ENCODE measurements around the gene ATOSB. TPM values are rescaled to one million over a fixed set of nuclear protein-coding genes. Genes with fewer than 3 reads are reported as not detected.

Gene ATOSB
- total and polyA plus RNA-seq, 9 of the 15 experiments (the other 6 are each of a cell fraction or from before 2014, with no cell fraction given), result 0.45 to 8.0 (median 4.2) TPM

DNA sequence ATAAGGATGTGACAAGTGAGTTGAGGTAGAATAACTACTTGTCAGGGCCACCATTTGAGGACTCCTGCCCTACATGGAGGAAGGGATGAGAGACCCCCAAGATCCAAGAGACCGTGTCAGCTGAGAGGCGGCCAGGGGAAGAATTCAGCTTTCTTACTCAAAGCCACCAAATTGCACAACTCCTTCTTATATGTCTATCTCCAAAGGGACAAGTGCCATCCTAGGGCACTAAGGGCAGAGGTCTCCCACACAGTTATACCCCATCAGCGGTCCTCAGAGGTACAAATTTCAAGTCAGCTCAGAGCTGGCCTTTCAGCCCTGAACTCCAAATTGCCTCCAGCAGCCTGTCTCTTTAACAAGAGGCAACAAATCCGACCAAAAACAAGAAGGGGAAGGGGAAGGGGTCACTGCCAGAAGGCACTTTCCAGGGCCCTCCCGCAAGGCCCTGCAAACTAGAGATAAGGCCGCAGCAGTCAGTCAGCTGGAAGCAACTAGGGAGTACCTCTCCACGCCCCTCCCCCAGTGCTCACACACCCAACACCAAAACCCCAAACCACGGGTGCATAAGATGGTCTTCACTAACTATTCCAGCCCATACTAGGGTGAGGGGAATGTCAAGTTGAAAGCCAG is 6.6 kb downstream of the ATOSB start (continued):
- TF ChIP-seq ZNF395 (CRISPR knock-in tag; IDR thresholded peaks at IDR 0.05) (peak; percentile 92; the same call in 1 of the 2 replicates), KAT2B (IDR thresholded peaks at IDR 0.05; ENCODE audit: low read depth, low read length) (no peak), HIVEP1 (CRISPR knock-in tag; IDR thresholded peaks at IDR 0.05) (no peak), ZNF263 (CRISPR knock-in tag; IDR thresholded peaks at IDR 0.05; ENCODE audit: borderline replicate concordance) (no peak), MYC (IDR thresholded peaks at IDR 0.05; ENCODE audit: low read depth, low read length) (peak; percentile 49; the same call in 1 of the 2 replicates), MYC (CRISPR knock-in tag; IDR thresholded peaks at IDR 0.05; ENCODE audit: borderline replicate concordance, low read depth) (no peak), POU5F1 (IDR thresholded peaks at IDR 0.05; ENCODE audit: borderline replicate concordance, low read depth, low read length, partially characterized antibody) (no peak), ZNF436 (CRISPR knock-in tag; IDR thresholded peaks at IDR 0.05) (no peak), PRPF4 (IDR thresholded peaks at IDR 0.05; ENCODE audit: insufficient read depth, low read depth, low read length, poor library complexity, severe bottlenecking) (no peak), CHD2 (IDR thresholded peaks at IDR 0.05; ENCODE audit: low read depth, low read length) (peak; percentile 29; the same call in 1 of the 2 replicates), NCOA6 (IDR thresholded peaks at IDR 0.05) (no peak), SRF (CRISPR knock-in tag; IDR thresholded peaks at IDR 0.05) (peak in 1 of 2 experiments; percentile 21; a peak in 1 of 4 replicates), SP1 (CRISPR knock-in tag; IDR thresholded peaks at IDR 0.05) (0 out of 2 replicates have a peak, but pooled peaks have one; percentile 14), ATF2 (CRISPR knock-in tag; IDR thresholded peaks at IDR 0.05) (no peak), E4F1 (CRISPR knock-in tag; IDR thresholded peaks at IDR 0.05; ENCODE audit: borderline replicate concordance) (no peak), ZNF175 (CRISPR knock-in tag; IDR thresholded peaks at IDR 0.05; ENCODE audit: low read depth) (0 out of 2 replicates have a peak, but pooled peaks have one; percentile 39), TAL1 (IDR thresholded peaks at IDR 0.05) (peak; percentile 93), ELF4 (CRISPR knock-in tag; IDR thresholded peaks at IDR 0.05) (no peak), ZNF232 (CRISPR knock-in tag; IDR thresholded peaks at IDR 0.05) (no peak)
- TF ChIP-seq, protein P1, sequence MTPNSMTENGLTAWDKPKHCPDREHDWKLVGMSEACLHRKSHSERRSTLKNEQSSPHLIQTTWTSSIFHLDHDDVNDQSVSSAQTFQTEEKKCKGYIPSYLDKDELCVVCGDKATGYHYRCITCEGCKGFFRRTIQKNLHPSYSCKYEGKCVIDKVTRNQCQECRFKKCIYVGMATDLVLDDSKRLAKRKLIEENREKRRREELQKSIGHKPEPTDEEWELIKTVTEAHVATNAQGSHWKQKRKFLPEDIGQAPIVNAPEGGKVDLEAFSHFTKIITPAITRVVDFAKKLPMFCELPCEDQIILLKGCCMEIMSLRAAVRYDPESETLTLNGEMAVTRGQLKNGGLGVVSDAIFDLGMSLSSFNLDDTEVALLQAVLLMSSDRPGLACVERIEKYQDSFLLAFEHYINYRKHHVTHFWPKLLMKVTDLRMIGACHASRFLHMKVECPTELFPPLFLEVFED (CRISPR knock-in tag; conservative IDR thresholded peaks at IDR 0.05), result no peak
- TF ChIP-seq, protein P2, sequence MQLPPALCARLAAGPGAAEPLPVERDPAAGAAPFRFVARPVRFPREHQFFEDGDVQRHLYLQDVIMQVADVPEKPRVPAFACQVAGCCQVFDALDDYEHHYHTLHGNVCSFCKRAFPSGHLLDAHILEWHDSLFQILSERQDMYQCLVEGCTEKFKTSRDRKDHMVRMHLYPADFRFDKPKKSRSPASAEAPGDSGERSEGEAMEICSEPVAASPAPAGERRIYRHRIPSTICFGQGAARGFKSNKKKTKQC (CRISPR knock-in tag; IDR thresholded peaks at IDR 0.05), result 0 out of 2 replicates have a peak, but pooled peaks have one; percentile 35
